GM12891 (cell line): Measurements from ENCODE around the gene CCDC63.

Source experiments
- POLR2A ChIP-seq: IDR thresholded peaks from 2 replicates; pipeline ENCODE4 v1.6.1; 2011; ENCODE audit warnings: low read depth, low read length, control low read depth
- POLR2AphosphoS5 ChIP-seq: IDR thresholded peaks from 2 replicates; pipeline ENCODE4 v1.6.1; 2011; ENCODE audit warnings: low read depth, low read length, control low read depth
- SPI1 ChIP-seq: IDR thresholded peaks from 2 replicates; pipeline ENCODE4 v1.6.1; 2011; ENCODE audit warnings: low read depth, low read length, control low read depth
- TAF1 ChIP-seq: IDR thresholded peaks from 2 replicates; pipeline ENCODE4 v1.6.1; 2011; ENCODE audit warnings: low read depth, low read length, control low read depth

DNA sequence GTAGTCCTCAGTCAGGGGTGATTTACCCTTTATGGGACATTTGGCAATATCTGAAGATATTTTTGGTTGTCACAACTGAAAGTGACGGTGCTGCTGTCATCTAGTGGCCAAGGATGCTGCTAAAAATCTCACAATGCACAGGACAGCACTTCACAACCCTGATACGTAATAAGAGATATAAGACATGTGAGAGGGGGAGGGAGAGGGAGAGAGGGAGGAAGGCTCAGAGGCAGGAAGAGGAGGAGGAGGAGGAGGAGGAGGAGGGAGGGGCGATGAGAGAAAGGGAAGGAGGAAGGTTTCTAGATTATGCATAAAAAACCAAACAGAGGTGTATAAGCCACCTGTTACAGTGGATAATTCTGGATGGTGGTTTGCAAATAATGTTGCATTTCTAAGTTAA is 59.3 kb downstream of the CCDC63 start:
- TF ChIP-seq POLR2A (no peak), POLR2AphosphoS5 (no peak), TAF1 (no peak), SPI1 (no peak)
